Smooth muscle cell (in vitro differentiated cells): ENCODE results near the gene SLC12A4. TPM values are rescaled to one million over a fixed set of nuclear protein-coding genes. Genes with fewer than 3 reads are reported as not detected.

Source experiments
- DNase-seq: peaks from one replicate; lab custom pipeline; 2025; ENCODE audit not compliant: unreplicated experiment; lab: John Stamatoyannopoulos, UW
- H2AFZ ChIP-seq: fragments of 200-600 bp; sonication (generic); 2 replicates; pipeline ENCODE4 v1.6.0; 2016; ENCODE audit warnings: antibody characterized with exemption, low read depth, mild to moderate bottlenecking
- H3F3A ChIP-seq: fragments of 200-600 bp; sonication (generic); 2 replicates; pipeline ENCODE4 v1.6.0; 2017; ENCODE audit warnings: antibody characterized with exemption, low read depth
- H3K27ac ChIP-seq: fragments of 200-600 bp; sonication (generic); 2 replicates; pipeline ENCODE4 v1.5.1; 2016; ENCODE audit warnings: low read depth, mild to moderate bottlenecking
- H3K27me3 ChIP-seq: fragments of 200-600 bp; sonication (generic); 2 replicates; pipeline ENCODE4 v1.6.1; 2016; ENCODE audit warnings: low read depth, mild to moderate bottlenecking
- H3K36me3 ChIP-seq: fragments of 200-600 bp; sonication (generic); 2 replicates; pipeline ENCODE4 v1.5.1; 2016; ENCODE audit warnings: low read depth
- H3K4me1 ChIP-seq: fragments of 200-600 bp; sonication (generic); 2 replicates; pipeline ENCODE4 v1.5.1; 2016; ENCODE audit warnings: low read depth
- H3K4me2 ChIP-seq: fragments of 200-600 bp; sonication (generic); 2 replicates; pipeline ENCODE4 v1.6.0; 2016; ENCODE audit warnings: mild to moderate bottlenecking
- H3K4me3 ChIP-seq: fragments of 200-600 bp; sonication (generic); 2 replicates; pipeline ENCODE4 v1.5.1; 2016; ENCODE audit warnings: mild to moderate bottlenecking
- H3K79me2 ChIP-seq: fragments of 200-600 bp; sonication (generic); 2 replicates; pipeline ENCODE4 v1.6.0; 2016; ENCODE audit warnings: low read depth, mild to moderate bottlenecking
- H3K9ac ChIP-seq: fragments of 200-600 bp; sonication (generic); 2 replicates; pipeline ENCODE4 v1.6.0; 2016; ENCODE audit warnings: low read depth
- H3K9me3 ChIP-seq: fragments of 200-600 bp; sonication (generic); replicated peaks from 2 replicates; pipeline ENCODE4 v1.5.1; 2016; ENCODE audit warnings: low read depth
- H4K20me1 ChIP-seq: fragments of 200-600 bp; sonication (generic); 2 replicates; pipeline ENCODE4 v1.6.0; 2016; ENCODE audit warnings: low read depth
- CTCF ChIP-seq: fragments of 200-600 bp; sonication (generic); IDR thresholded peaks from 2 replicates; pipeline ENCODE4 v1.5.1; 2017; ENCODE audit warnings: borderline replicate concordance, mild to moderate bottlenecking, antibody characterized with exemption; ENCODE audit not compliant: insufficient read depth, poor library complexity, severe bottlenecking
- WGBS: methylation state at CpG from one replicate; pipeline ENCODE4 v1.1.7; 2016; ENCODE audit warnings: low lambda C conversion rate; 5-methylcytosine and 5-hydroxymethylcytosine counted together
- polyA plus RNA-seq: library from polyadenylated mRNA; unstranded; fragments of >200 nt; fragmentation: Nextera tagmentation; extraction: Ambion mirVana; gene quantifications from 2 replicates; pipeline ENCODE4 v1.2.1, GENCODE V29; 2016
- total RNA-seq: library from RNA; depleted of rRNA; stranded (reverse); fragments of >200 nt; gene quantifications from 2 replicates; pipeline ENCODE4 v1.2.3, GENCODE V29; 2014

The SLC12A4 gene
- total and polyA plus RNA-seq, 2 experiments from 2014 or later = 47.7 to 92.4 TPM

GRCh38 chr16:67969254-67970039, 1.0 kb upstream of the SLC12A4 start:
- TF ChIP-seq CTCF = no peak
- Histone ChIP-seq H3K27me3 (no peaks in the 10 kb centered on the region), H3K9ac (peak overlapping the region; percentile 97)

GRCh38 chr16:67967958-67968399, 458 bp downstream of the SLC12A4 start:
- DNase-seq = no peak
- Histone ChIP-seq H3F3A (no peaks in the 10 kb centered on the region), H3K4me2 (peak overlapping the region; percentile 98), H3K79me2 (peaks cover 53% of the 10 kb centered on the region), H3K4me1 (peaks cover 20% of the 10 kb centered on the region), H3K9ac (peak overlapping the region; percentile 97), H3K27me3 (no peaks in the 10 kb centered on the region), H2AFZ (no peak overlapping the region), H4K20me1 (peaks cover 49% of the 10 kb centered on the region), H3K9me3 (no peaks in the 10 kb centered on the region), H3K4me3 (peak overlapping the region; percentile 83), H3K27ac (peak overlapping the region; percentile 91), H3K36me3 (no peaks in the 10 kb centered on the region)
- 2% methylated on average over 26 of the region's 45 CpGs for WGBS
- no peak for TF ChIP-seq CTCF

More at GRCh38 chr16:67969254-67970039, 1.0 kb upstream of the SLC12A4 start:
- no peaks in the 10 kb centered on the region for H3K9me3 ChIP-seq
- H3K27ac ChIP-seq = peak overlapping the region; percentile 91
- peak overlapping the region; percentile 82 for H2AFZ ChIP-seq
- peak overlapping the region; percentile 98 for H3K4me2 ChIP-seq
- peaks cover 38% of the 10 kb centered on the region for H3K79me2 ChIP-seq
- 48% methylated on average over 28 of the region's 40 CpGs for WGBS
- no peaks in the 10 kb centered on the region for H3K36me3 ChIP-seq
- peaks cover 34% of the 10 kb centered on the region for H4K20me1 ChIP-seq
- peaks cover 20% of the 10 kb centered on the region for H3K4me1 ChIP-seq
- no peak for DNase-seq
- peak overlapping the region; percentile 83 for H3K4me3 ChIP-seq
- H3F3A ChIP-seq = no peaks in the 10 kb centered on the region

GRCh38 chr16:67967183-67967957, 1.1 kb downstream of the SLC12A4 start:
- TF ChIP-seq CTCF = no peak
- Histone ChIP-seq H3K4me3 (peak overlapping the region; percentile 83), H3K4me1 (peaks cover 20% of the 10 kb centered on the region), H3K36me3 (no peaks in the 10 kb centered on the region), H3K27me3 (no peaks in the 10 kb centered on the region), H3K79me2 (peaks cover 59% of the 10 kb centered on the region), H3K27ac (peak overlapping the region; percentile 91), H2AFZ (no peak overlapping the region), H3K9ac (peak overlapping the region; percentile 97), H3F3A (no peaks in the 10 kb centered on the region), H4K20me1 (peaks cover 55% of the 10 kb centered on the region), H3K4me2 (peak overlapping the region; percentile 98), H3K9me3 (no peaks in the 10 kb centered on the region)
- no peak for DNase-seq
- WGBS = 12% methylated on average over 18 of the region's 18 CpGs
